Neuronal stem cell (in vitro differentiated cells): ENCODE data around the gene PRR12.
A peak's percentile ranks its signal among the peaks of the same experiment; 100 is the strongest.

Source experiments
- DNase-seq: peaks from one replicate; pipeline ENCODE4 v3.0.0-alpha.2; 2013; ENCODE audit warnings: low spot score
- H2AFZ ChIP-seq: one replicate; pipeline ENCODE4 v1.6.1; 2013; ENCODE audit warnings: mild to moderate bottlenecking, low read length, inconsistent platforms
- H2AK5ac ChIP-seq: 2 replicates; pipeline ENCODE4 v1.6.1; 2013; ENCODE audit warnings: low read depth, mild to moderate bottlenecking, inconsistent platforms, low read length, moderate library complexity, mixed read lengths
- H2BK120ac ChIP-seq: 2 replicates; pipeline ENCODE4 v1.6.1; 2013; ENCODE audit warnings: low read depth, mild to moderate bottlenecking, inconsistent platforms, low read length, moderate library complexity, mixed read lengths
- H2BK12ac ChIP-seq: one replicate; pipeline ENCODE4 v1.6.1; 2013; ENCODE audit warnings: low read length, inconsistent platforms
- H2BK15ac ChIP-seq: 2 replicates; pipeline ENCODE4 v1.6.1; 2013; ENCODE audit warnings: mild to moderate bottlenecking, low read length, inconsistent platforms, mixed read lengths
- H2BK5ac ChIP-seq: one replicate; pipeline ENCODE4 v1.6.1; 2013; ENCODE audit warnings: inconsistent platforms, mild to moderate bottlenecking, low read length, moderate library complexity
- H3K14ac ChIP-seq: one replicate; pipeline ENCODE4 v1.6.1; 2013; ENCODE audit warnings: low read length, inconsistent platforms
- H3K18ac ChIP-seq: 2 replicates; pipeline ENCODE4 v1.6.1; 2013; ENCODE audit warnings: low read length, inconsistent platforms
- H3K23ac ChIP-seq: 2 replicates; pipeline ENCODE4 v1.6.1; 2013; ENCODE audit warnings: low read depth, mild to moderate bottlenecking, mixed read lengths, low read length, inconsistent platforms; ENCODE audit not compliant: poor library complexity
- H3K27ac ChIP-seq: replicated peaks from 3 replicates; pipeline ENCODE4 v1.5.1; 2013; ENCODE audit warnings: low read length, inconsistent platforms
- H3K27me3 ChIP-seq, 3 experiments: 2 replicates each; pipeline ENCODE4 v1.6.1; 2013; ENCODE audit warnings: low read length in 3 of 3, mild to moderate bottlenecking in 2 of 3, inconsistent platforms in 1 of 3, low read depth in 1 of 3, mixed read lengths in 1 of 3, moderate library complexity in 1 of 3; ENCODE audit not compliant: control insufficient read depth in 3 of 3, insufficient read depth in 3 of 3
- H3K36me3 ChIP-seq, 2 donors: replicated peaks in 1 of 2; 2 replicates each; pipeline ENCODE4 v1.6.1; 2013; ENCODE audit warnings: low read length in 2 of 2; ENCODE audit not compliant: control insufficient read depth in 2 of 2, insufficient read depth in 2 of 2
- H3K4ac ChIP-seq: 2 replicates; pipeline ENCODE4 v1.6.1; 2013; ENCODE audit warnings: inconsistent platforms, mild to moderate bottlenecking, low read length, moderate library complexity
- H3K4me1 ChIP-seq, 2 donors: 1 replicate in 1 of 2; 2 replicates in 1 of 2; pipeline ENCODE4 v1.6.1; 2013; ENCODE audit warnings: low read length in 2 of 2, low read depth in 1 of 2; ENCODE audit not compliant: control insufficient read depth in 2 of 2, insufficient read depth in 1 of 2
- H3K4me2 ChIP-seq: one replicate; pipeline ENCODE4 v1.6.1; 2013; ENCODE audit warnings: mild to moderate bottlenecking, low read length, inconsistent platforms; ENCODE audit not compliant: insufficient read depth, poor library complexity, severe bottlenecking
- H3K4me3 ChIP-seq, 2 donors: 2 replicates each; pipeline ENCODE4 v1.5.1; 2013; ENCODE audit warnings: low read length in 2 of 2, mild to moderate bottlenecking in 2 of 2, inconsistent platforms in 1 of 2, moderate library complexity in 1 of 2
- H3K79me1 ChIP-seq: one replicate; pipeline ENCODE4 v1.6.1; 2013; ENCODE audit warnings: low read depth, mild to moderate bottlenecking, inconsistent platforms, low read length, moderate library complexity
- H3K9ac ChIP-seq: one replicate; pipeline ENCODE4 v1.6.1; 2013; ENCODE audit warnings: mild to moderate bottlenecking, low read depth, low read length, inconsistent platforms; ENCODE audit not compliant: poor library complexity
- H3K9me3 ChIP-seq, 2 donors: replicated peaks in 1 of 2; 2 replicates each; pipeline versions ENCODE3 to v1.6.1; 2013; ENCODE audit warnings: low read length in 2 of 2, mild to moderate bottlenecking in 2 of 2, inconsistent platforms in 1 of 2, low read depth in 1 of 2, mixed read lengths in 1 of 2, moderate library complexity in 1 of 2; ENCODE audit not compliant: control insufficient read depth in 2 of 2, insufficient read depth in 1 of 2
- H4K8ac ChIP-seq: one replicate; pipeline ENCODE4 v1.6.1; 2013; ENCODE audit warnings: low read depth, mild to moderate bottlenecking, inconsistent platforms, low read length, moderate library complexity
- H4K91ac ChIP-seq: one replicate; pipeline ENCODE4 v1.6.1; 2013; ENCODE audit warnings: low read length, low read depth, mild to moderate bottlenecking, inconsistent platforms; ENCODE audit not compliant: poor library complexity
- WGBS, 2 donors: extraction: QIAGEN DNeasy Blood & Tissue Kit; methylation state at CpG; one replicate each; pipeline ENCODE4 v1.1.7; 2013; ENCODE audit warnings: missing lambda C conversion rate in 2 of 2, mixed read lengths in 1 of 2; ENCODE audit not compliant: insufficient read length in 2 of 2, insufficient replicate concordance in 1 of 2; ENCODE audit errors: extremely low coverage in 2 of 2; 5-methylcytosine and 5-hydroxymethylcytosine counted together

Gene PRR12

DNA sequence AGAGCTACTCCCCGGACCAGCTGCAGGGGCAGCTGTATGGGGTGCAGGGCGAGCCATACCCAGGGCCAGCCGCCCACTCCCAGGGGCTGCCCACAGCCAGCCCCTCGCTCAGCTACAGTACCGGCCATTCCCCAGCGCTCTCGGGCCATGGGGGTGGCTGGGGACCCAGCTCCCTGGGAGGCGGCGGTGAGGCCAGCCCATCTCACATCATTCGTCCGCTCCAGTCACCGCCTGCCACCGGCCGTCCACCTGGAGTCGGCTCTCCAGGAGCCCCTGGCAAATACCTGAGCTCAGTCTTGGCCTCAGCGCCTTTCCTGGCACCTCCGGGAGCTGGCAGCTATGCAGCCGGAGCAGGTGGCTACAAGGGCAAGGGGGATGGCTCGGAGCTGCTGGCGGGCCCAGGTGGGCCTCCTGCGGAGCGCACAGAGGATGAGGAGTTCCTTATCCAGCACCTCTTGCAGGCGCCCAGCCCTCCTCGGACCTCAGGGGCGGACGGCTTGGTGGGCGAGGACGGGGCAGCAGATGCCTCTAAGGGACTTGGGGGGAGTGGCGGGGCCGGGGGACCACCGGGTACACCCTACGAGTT, 4.9 kb downstream of the PRR12 start:
- no peak for DNase-seq
- Histone ChIP-seq H3K23ac (no peak overlapping the region), H4K8ac (peak overlapping the region; percentile 17), H4K91ac (no peak overlapping the region), H3K9me3 (no peaks in the 10 kb centered on the region), H2BK120ac (no peak overlapping the region), H3K14ac (no peak overlapping the region), H3K4me3 (no peak overlapping the region), H3K36me3 (peaks cover 49 to 64% of the 10 kb centered on the region in 2 donors), H2BK12ac (no peak overlapping the region), H2BK5ac (no peak overlapping the region), H3K18ac (no peak overlapping the region), H2AK5ac (no peak overlapping the region), H3K4ac (no peak overlapping the region), H3K9ac (no peak overlapping the region), H2AFZ (no peak overlapping the region), H3K79me1 (peaks cover 35% of the 10 kb centered on the region), H3K27ac (no peak overlapping the region), H3K27me3 (no peaks in the 10 kb centered on the region), H3K4me1 (peaks cover 8 to 9% of the 10 kb centered on the region in 2 donors), H2BK15ac (no peak overlapping the region), H3K4me2 (no peak overlapping the region)
- no CpG with 5 or more reads among the region's 32 CpGs for WGBS, 2 donors

DNA sequence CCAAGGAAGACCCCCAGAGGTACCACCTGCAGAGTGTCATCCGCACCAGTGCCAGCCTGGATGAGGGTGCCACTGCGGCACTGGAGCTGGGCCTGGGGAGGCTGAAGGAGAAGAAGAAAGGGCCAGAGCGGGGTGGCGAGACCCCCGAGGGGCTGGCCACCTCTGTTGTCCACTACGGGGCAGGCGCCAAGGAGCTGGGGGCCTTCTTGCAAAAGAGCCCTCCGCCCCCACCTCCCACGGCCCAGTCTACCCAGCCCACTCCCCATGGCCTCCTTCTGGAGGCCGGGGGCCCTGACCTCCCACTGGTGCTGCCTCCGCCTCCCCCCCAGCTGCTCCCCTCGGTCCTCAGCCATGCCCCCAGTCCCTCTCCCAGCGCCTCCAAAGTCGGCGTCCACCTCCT, 5.4 kb downstream of the PRR12 start:
- Histone ChIP-seq H3K36me3 (peaks cover 53 to 69% of the 10 kb centered on the region in 2 donors), H3K4me1 (peaks cover 8 to 9% of the 10 kb centered on the region in 2 donors), H4K91ac (no peak overlapping the region), H3K27ac (no peak overlapping the region), H2BK5ac (no peak overlapping the region), H3K4me3 (no peak overlapping the region), H2BK15ac (no peak overlapping the region), H4K8ac (no peak overlapping the region), H3K9me3 (no peaks in the 10 kb centered on the region), H3K79me1 (peaks cover 35% of the 10 kb centered on the region), H2BK120ac (no peak overlapping the region), H2AFZ (no peak overlapping the region), H3K27me3 (no peaks in the 10 kb centered on the region), H3K23ac (peak overlapping the region; percentile 31), H3K4me2 (no peak overlapping the region), H3K14ac (no peak overlapping the region), H3K18ac (no peak overlapping the region), H3K4ac (no peak overlapping the region), H2AK5ac (no peak overlapping the region), H3K9ac (no peak overlapping the region), H2BK12ac (no peak overlapping the region)
- no peak for DNase-seq
- WGBS, 2 donors, result no CpG with 5 or more reads among the region's 15 CpGs

DNA sequence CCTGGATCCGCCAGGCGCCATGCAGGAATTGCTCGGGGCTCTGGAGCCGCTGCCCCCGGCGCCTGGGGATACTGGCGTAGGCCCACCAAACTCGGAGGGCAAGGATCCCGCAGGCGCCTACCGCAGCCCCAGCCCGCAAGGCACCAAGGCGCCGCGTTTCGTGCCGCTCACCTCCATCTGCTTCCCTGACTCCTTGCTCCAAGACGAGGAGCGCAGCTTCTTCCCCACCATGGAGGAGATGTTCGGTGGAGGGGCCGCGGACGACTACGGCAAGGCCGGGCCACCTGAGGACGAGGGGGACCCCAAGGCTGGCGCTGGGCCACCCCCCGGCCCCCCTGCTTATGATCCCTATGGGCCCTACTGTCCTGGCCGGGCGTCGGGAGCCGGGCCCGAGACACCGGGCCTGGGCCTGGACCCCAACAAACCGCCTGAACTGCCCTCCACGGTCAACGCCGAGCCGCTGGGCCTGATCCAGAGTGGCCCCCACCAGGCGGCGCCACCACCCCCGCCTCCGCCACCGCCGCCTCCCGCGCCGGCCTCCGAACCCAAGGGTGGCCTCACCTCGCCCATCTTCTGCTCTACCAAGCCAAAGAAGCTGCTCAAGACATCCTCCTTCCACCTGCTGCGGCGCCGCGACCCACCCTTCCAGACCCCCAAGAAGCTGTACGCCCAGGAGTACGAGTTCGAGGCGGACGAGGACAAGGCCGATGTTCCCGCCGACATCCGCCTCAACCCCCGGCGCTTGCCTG, 6.1 kb downstream of the PRR12 start:
- H3K14ac ChIP-seq, result peak overlapping the region; percentile 47
- no peak overlapping the region for H3K18ac ChIP-seq
- no CpG with 5 or more reads among the region's 65 CpGs for WGBS, 2 donors
- H3K79me1 ChIP-seq, result peaks cover 36% of the 10 kb centered on the region
- H3K4me1 ChIP-seq, result peaks cover 8 to 9% of the 10 kb centered on the region in 2 donors
- no peak overlapping the region for H3K9ac ChIP-seq
- H3K27ac ChIP-seq, result no peak overlapping the region
- no peaks in the 10 kb centered on the region for H3K27me3 ChIP-seq
- no peak overlapping the region for H2BK15ac ChIP-seq
- H2AK5ac ChIP-seq, result no peak overlapping the region
- H2BK12ac ChIP-seq, result no peak overlapping the region
- H3K4me2 ChIP-seq, result peak overlapping the region; percentile 25
- H2AFZ ChIP-seq, result no peak overlapping the region
- no peak overlapping the region for H4K91ac ChIP-seq
- peak overlapping the region; percentile 91 for H3K23ac ChIP-seq
- no peaks in the 10 kb centered on the region for H3K9me3 ChIP-seq
- peak overlapping the region; percentile 65 for H4K8ac ChIP-seq
- H3K36me3 ChIP-seq, result peaks cover 59 to 76% of the 10 kb centered on the region in 2 donors
- no peak overlapping the region for H3K4ac ChIP-seq
- no peak overlapping the region for H3K4me3 ChIP-seq
- no peak overlapping the region for H2BK5ac ChIP-seq
- DNase-seq, result no peak
- no peak overlapping the region for H2BK120ac ChIP-seq

DNA sequence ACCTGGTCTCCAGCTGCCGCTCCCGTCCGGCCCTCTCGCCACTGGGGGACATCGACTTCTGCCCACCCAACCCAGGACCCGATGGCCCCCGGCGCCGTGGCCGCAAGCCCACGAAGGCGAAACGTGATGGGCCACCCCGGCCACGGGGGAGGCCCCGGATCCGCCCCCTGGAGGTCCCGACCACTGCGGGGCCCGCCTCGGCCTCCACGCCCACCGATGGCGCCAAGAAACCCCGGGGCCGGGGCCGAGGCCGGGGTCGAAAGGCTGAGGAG, 6.7 kb downstream of the PRR12 start:
- Histone ChIP-seq H3K14ac (peak overlapping the region; percentile 47), H2BK15ac (no peak overlapping the region), H3K27me3 (no peaks in the 10 kb centered on the region), H3K9me3 (no peaks in the 10 kb centered on the region), H2BK12ac (no peak overlapping the region), H2AK5ac (no peak overlapping the region), H2AFZ (no peak overlapping the region), H3K4ac (no peak overlapping the region), H4K8ac (peak overlapping the region; percentile 65), H3K27ac (no peak overlapping the region), H3K79me1 (peaks cover 31% of the 10 kb centered on the region), H3K36me3 (peaks cover 61 to 81% of the 10 kb centered on the region in 2 donors), H3K23ac (no peak overlapping the region), H3K18ac (no peak overlapping the region), H3K4me2 (no peak overlapping the region), H3K4me1 (peaks cover 4 to 5% of the 10 kb centered on the region in 2 donors), H2BK5ac (no peak overlapping the region), H2BK120ac (no peak overlapping the region), H3K9ac (no peak overlapping the region), H3K4me3 (no peak overlapping the region), H4K91ac (no peak overlapping the region)
- DNase-seq, result no peak
- no CpG with 5 or more reads among the region's 29 CpGs for WGBS, 2 donors
